Measurements from ENCODE around the gene ZNF436.

Gene ZNF436

GRCh38 chr1:23397908-23398307 lies 28.3 kb upstream of the ZNF436 start:
- TF ChIP-seq YY1 (IDR thresholded peaks at IDR 0.05; ENCODE audit: low read depth) (no peak), EP300 (IDR thresholded peaks at IDR 0.05; ENCODE audit: borderline replicate concordance) (no peak), EGR1 (IDR thresholded peaks at IDR 0.05) (no peak), RAD21 (IDR thresholded peaks at IDR 0.05; ENCODE audit: low read depth) (no peak), TCF12 (IDR thresholded peaks at IDR 0.05; ENCODE audit: low read depth) (no peak), FOXM1 (IDR thresholded peaks at IDR 0.05; ENCODE audit: borderline replicate concordance, low read depth) (no peak), TEAD4 (IDR thresholded peaks at IDR 0.05) (no peak)

GRCh38 chr1:23396380-23396779 lies 26.7 kb upstream of the ZNF436 start:
- TF ChIP-seq FOXM1 (IDR thresholded peaks at IDR 0.05; ENCODE audit: borderline replicate concordance, low read depth) (no peak), NFIC (IDR thresholded peaks at IDR 0.05) (no peak), TEAD4 (IDR thresholded peaks at IDR 0.05) (no peak), CEBPB (IDR thresholded peaks at IDR 0.05) (no peak), REST (IDR thresholded peaks at IDR 0.05; ENCODE audit: low read depth) (no peak), YY1 (IDR thresholded peaks at IDR 0.05; ENCODE audit: low read depth) (no peak), MAX (IDR thresholded peaks at IDR 0.05) (no peak), EGR1 (IDR thresholded peaks at IDR 0.05) (no peak), RAD21 (IDR thresholded peaks at IDR 0.05; ENCODE audit: low read depth) (no peak), USF1 (IDR thresholded peaks at IDR 0.05) (no peak), ZBTB7A (IDR thresholded peaks at IDR 0.05; ENCODE audit: low read depth) (no peak), TCF12 (IDR thresholded peaks at IDR 0.05; ENCODE audit: low read depth) (no peak), CREB1 (IDR thresholded peaks at IDR 0.05; ENCODE audit: low read depth) (no peak), EP300 (IDR thresholded peaks at IDR 0.05; ENCODE audit: borderline replicate concordance) (no peak), TAF1 (IDR thresholded peaks at IDR 0.05; ENCODE audit: low read depth) (no peak)

- TF ChIP-seq FOXM1 (IDR thresholded peaks at IDR 0.05; ENCODE audit: borderline replicate concordance, low read depth) (no peak), CREB1 (IDR thresholded peaks at IDR 0.05; ENCODE audit: low read depth) (no peak), USF1 (IDR thresholded peaks at IDR 0.05) (no peak), TEAD4 (IDR thresholded peaks at IDR 0.05) (no peak), CEBPB (IDR thresholded peaks at IDR 0.05) (no peak), REST (IDR thresholded peaks at IDR 0.05; ENCODE audit: low read depth) (no peak), RAD21 (IDR thresholded peaks at IDR 0.05; ENCODE audit: low read depth) (no peak), TAF1 (IDR thresholded peaks at IDR 0.05; ENCODE audit: low read depth) (no peak), NFIC (IDR thresholded peaks at IDR 0.05) (no peak), EGR1 (IDR thresholded peaks at IDR 0.05) (no peak), ZBTB7A (IDR thresholded peaks at IDR 0.05; ENCODE audit: low read depth) (no peak), EP300 (IDR thresholded peaks at IDR 0.05; ENCODE audit: borderline replicate concordance) (no peak), TCF12 (IDR thresholded peaks at IDR 0.05; ENCODE audit: low read depth) (no peak), YY1 (IDR thresholded peaks at IDR 0.05; ENCODE audit: low read depth) (no peak), MAX (IDR thresholded peaks at IDR 0.05) (no peak)
Measured at GRCh38 chr1:23395849-23396248, 26.2 kb upstream of the ZNF436 start.

DNA sequence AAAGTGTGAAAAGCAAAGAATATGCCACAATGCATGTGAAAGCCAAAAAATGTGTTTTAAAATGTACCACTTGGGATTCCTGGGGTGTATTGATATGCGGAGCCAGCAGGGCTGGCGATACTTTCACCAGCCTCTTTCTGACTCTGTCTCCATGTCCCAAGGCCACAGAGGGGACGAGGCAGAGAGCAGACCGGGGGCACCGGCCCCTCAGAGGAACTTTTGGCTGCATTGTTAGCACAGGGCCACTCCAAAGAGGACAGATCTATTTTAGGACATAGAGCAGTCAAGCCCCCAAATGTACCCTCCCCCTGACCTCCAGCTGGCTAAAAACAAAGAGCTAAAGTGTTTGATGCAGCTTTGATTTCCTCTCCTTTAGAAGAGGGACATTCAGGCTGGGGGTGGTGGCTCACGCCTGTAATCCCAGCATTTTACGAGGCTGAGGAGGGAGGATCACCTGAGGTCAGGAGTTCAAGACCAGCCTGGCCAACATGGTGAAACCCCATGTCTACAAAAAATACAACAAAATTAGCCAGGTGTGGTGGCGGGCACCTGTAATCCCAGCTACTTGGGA lies 25.6 kb upstream of the ZNF436 start:
- TF ChIP-seq CEBPB (IDR thresholded peaks at IDR 0.05) (no peak), USF1 (IDR thresholded peaks at IDR 0.05) (no peak), EGR1 (IDR thresholded peaks at IDR 0.05) (no peak), REST (IDR thresholded peaks at IDR 0.05; ENCODE audit: low read depth) (no peak), ZBTB7A (IDR thresholded peaks at IDR 0.05; ENCODE audit: low read depth) (no peak), CREB1 (IDR thresholded peaks at IDR 0.05; ENCODE audit: low read depth) (no peak), YY1 (IDR thresholded peaks at IDR 0.05; ENCODE audit: low read depth) (no peak), MAX (IDR thresholded peaks at IDR 0.05) (no peak), TEAD4 (IDR thresholded peaks at IDR 0.05) (no peak), FOXM1 (IDR thresholded peaks at IDR 0.05; ENCODE audit: borderline replicate concordance, low read depth) (no peak), EP300 (IDR thresholded peaks at IDR 0.05; ENCODE audit: borderline replicate concordance) (no peak), TAF1 (IDR thresholded peaks at IDR 0.05; ENCODE audit: low read depth) (no peak), NFIC (IDR thresholded peaks at IDR 0.05) (no peak), TCF12 (IDR thresholded peaks at IDR 0.05; ENCODE audit: low read depth) (no peak), RAD21 (IDR thresholded peaks at IDR 0.05; ENCODE audit: low read depth) (no peak)

All from Ishikawa (cell line).